CD4-positive, alpha-beta memory T cell (primary cell): ENCODE data around the gene FRMD6. TPM values are rescaled to one million over a fixed set of nuclear protein-coding genes. Genes with fewer than 3 reads are reported as not detected.
A peak's percentile ranks its signal among the peaks of the same experiment; 100 is the strongest.

ENCODE experiments used
- CTCF ChIA-PET: fragments of 350-600 bp; sonication (Branson Sonifier 250); formaldehyde crosslinking; loops from one replicate; lab custom pipeline; 2021; ENCODE audit warnings: inconsistent platforms; ENCODE audit not compliant: partially characterized antibody; lab: Charles Lee
- POLR2A ChIA-PET: fragments of 350-600 bp; sonication (Branson Sonifier 250); formaldehyde crosslinking; loops from one replicate; lab custom pipeline; 2021; ENCODE audit not compliant: partially characterized antibody; lab: Charles Lee
- DNase-seq, 5 donors: peaks; one replicate each; pipeline versions ENCODE4 v3.0.0 to v3.0.0-alpha.2; 2020 to 2022; ENCODE audit warnings: mixed read lengths in 1 of 5
- H3K27ac ChIP-seq: one replicate; pipeline ENCODE4 v1.7.0; 2013; ENCODE audit warnings: low read depth, low read length
- H3K27me3 ChIP-seq: 2 replicates; pipeline ENCODE4 v1.7.0; 2013; ENCODE audit warnings: mild to moderate bottlenecking, low read length, moderate library complexity; ENCODE audit not compliant: insufficient read depth
- H3K36me3 ChIP-seq: 2 replicates; pipeline ENCODE4 v1.7.0; 2013; ENCODE audit warnings: mild to moderate bottlenecking, low read length, moderate library complexity; ENCODE audit not compliant: insufficient read depth
- H3K4me1 ChIP-seq: 2 replicates; pipeline ENCODE4 v1.7.0; 2013; ENCODE audit warnings: mild to moderate bottlenecking, low read length, moderate library complexity; ENCODE audit not compliant: insufficient read depth
- H3K4me3 ChIP-seq, 2 donors: one replicate each; pipeline ENCODE4 v1.7.0; 2013; ENCODE audit warnings: low read length in 2 of 2, mild to moderate bottlenecking in 1 of 2
- H3K9me3 ChIP-seq, 2 donors: one replicate each; pipeline ENCODE4 v1.7.0; 2013; ENCODE audit warnings: low read length in 2 of 2, control low read depth in 1 of 2; ENCODE audit not compliant: control insufficient read depth in 1 of 2
- H3K27ac Mint-ChIP-seq, 7 donors: one replicate each; pipeline ENCODE4 v1.8.0; 2020 to 2021; ENCODE audit warnings: mixed read lengths in 7 of 7, mild to moderate bottlenecking in 6 of 7, inconsistent platforms in 3 of 7, moderate library complexity in 3 of 7
- H3K27me3 Mint-ChIP-seq, 2 donors: one replicate each; pipeline ENCODE4 v1.8.0; 2020 to 2021; ENCODE audit warnings: mixed read lengths in 2 of 2
- H3K36me3 Mint-ChIP-seq, 2 donors: one replicate each; pipeline ENCODE4 v1.8.0; 2020 to 2021; ENCODE audit warnings: mixed read lengths in 2 of 2, inconsistent platforms in 1 of 2, mild to moderate bottlenecking in 1 of 2
- H3K4me1 Mint-ChIP-seq, 4 donors: one replicate each; pipeline ENCODE4 v1.8.0; 2020 to 2021; ENCODE audit warnings: mixed read lengths in 4 of 4, mild to moderate bottlenecking in 1 of 4
- H3K4me3 Mint-ChIP-seq, 8 donors: one replicate each; pipeline ENCODE4 v1.8.0; 2020 to 2021; ENCODE audit warnings: mixed read lengths in 8 of 8, mild to moderate bottlenecking in 7 of 8, moderate library complexity in 6 of 8, inconsistent platforms in 3 of 8
- H3K9me3 Mint-ChIP-seq, 8 donors: one replicate each; pipeline ENCODE4 v1.8.0; 2020 to 2021; ENCODE audit warnings: mixed read lengths in 8 of 8, mild to moderate bottlenecking in 5 of 8, inconsistent platforms in 3 of 8, moderate library complexity in 1 of 8
- intact Hi-C: fragments of 100-400 bp; cut with micrococcal nuclease; formaldehyde crosslinking; loops from one replicate; pipeline ENCODE4 v1.15.1; 2023
- polyA plus RNA-seq, 2 donors: library from polyadenylated mRNA; unstranded; fragments of 300-500 nt; fragmentation: Illumina TruSeq; gene quantifications; one replicate each; pipeline ENCODE4 v1.2.3, GENCODE V29; 2021
- total RNA-seq, 2 experiments: library from RNA; stranded (reverse); gene quantifications; one replicate each; pipeline ENCODE4 v1.2.3, GENCODE V29; 2021

Gene FRMD6
- total and polyA plus RNA-seq, 4 experiments from 2014 or later = 0.62 to 0.81 (median 0.80) TPM; not detected in 1

DNA sequence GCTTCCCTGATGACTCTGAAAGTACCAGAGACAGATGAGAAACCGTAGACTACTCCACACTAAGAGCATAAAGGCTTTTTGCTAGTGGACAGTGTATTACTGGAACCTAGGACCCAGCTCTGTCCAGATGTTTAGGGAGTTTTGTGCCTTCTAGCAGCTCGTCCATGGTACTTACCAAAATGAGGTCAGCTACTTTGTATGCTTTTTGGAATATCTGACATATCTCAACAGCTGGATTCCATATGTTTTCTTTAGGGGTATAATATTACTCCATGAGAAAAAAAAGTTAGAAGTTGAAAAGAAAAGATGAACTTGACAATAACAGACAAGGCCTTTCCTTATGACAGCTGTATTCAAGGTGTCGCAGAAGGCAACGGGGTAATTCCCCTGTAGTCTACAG is 32.1 kb upstream of the FRMD6 start:
- ChIA-PET POLR2A (no interaction called here), CTCF (no interaction called here)
- DNase-seq = no peak

DNA sequence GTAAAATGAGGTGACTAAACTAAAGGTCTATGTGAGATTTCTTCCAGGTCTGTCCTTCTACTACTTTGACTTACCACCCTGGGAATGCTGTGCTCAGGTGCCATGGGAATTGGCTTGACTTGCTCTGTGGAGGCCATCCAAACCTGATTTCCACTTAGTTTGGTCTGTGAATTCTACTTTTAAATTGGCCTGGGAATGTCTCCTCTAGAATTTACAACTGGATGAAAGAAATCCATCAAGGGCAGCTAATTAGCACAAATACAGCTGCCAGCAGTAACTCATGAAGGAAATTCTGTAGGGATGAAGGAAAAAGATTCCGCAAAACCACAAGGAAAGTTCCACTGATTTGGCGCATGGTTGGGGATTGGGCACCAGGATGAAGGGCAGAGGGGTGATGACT is 31.7 kb upstream of the FRMD6 start:
- peaks cover 2 to 3% of the 10 kb centered on the region in 2 donors for H3K27me3 Mint-ChIP-seq
- no peak for DNase-seq
- H3K36me3 Mint-ChIP-seq = no peaks in the 10 kb centered on the region
- POLR2A ChIA-PET = no interaction called here
- H3K9me3 Mint-ChIP-seq = peaks cover 0 to 2% (median 0%) of the 10 kb centered on the region in 8 donors
- intact Hi-C loops = no loop called here
- peak overlapping the region in 1 of 7 donors; percentile 25 for H3K27ac Mint-ChIP-seq
- Histone ChIP-seq H3K27me3 (no peaks in the 10 kb centered on the region), H3K9me3 (no peaks in the 10 kb centered on the region), H3K4me3 (no peak overlapping the region), H3K36me3 (no peaks in the 10 kb centered on the region), H3K27ac (no peak overlapping the region), H3K4me1 (no peaks in the 10 kb centered on the region)
- CTCF ChIA-PET = no interaction called here
- no peak overlapping the region for H3K4me3 Mint-ChIP-seq
- H3K4me1 Mint-ChIP-seq = no peaks in the 10 kb centered on the region

More for the DNA sequence above, 32.1 kb upstream of the FRMD6 start:
- no peak overlapping the region for H3K27ac Mint-ChIP-seq
- H3K36me3 Mint-ChIP-seq = no peaks in the 10 kb centered on the region
- intact Hi-C loops = no loop called here
- no peak overlapping the region for H3K4me3 ChIP-seq
- H3K4me1 ChIP-seq = no peaks in the 10 kb centered on the region
- no peak overlapping the region for H3K27ac ChIP-seq
- H3K4me1 Mint-ChIP-seq = no peaks in the 10 kb centered on the region
- no peak overlapping the region for H3K4me3 Mint-ChIP-seq
- H3K27me3 ChIP-seq = no peaks in the 10 kb centered on the region
- H3K36me3 ChIP-seq = no peaks in the 10 kb centered on the region
- peaks cover 2 to 3% of the 10 kb centered on the region in 2 donors for H3K27me3 Mint-ChIP-seq
- peaks cover 0 to 2% (median 0%) of the 10 kb centered on the region in 8 donors for H3K9me3 Mint-ChIP-seq
- no peaks in the 10 kb centered on the region for H3K9me3 ChIP-seq

DNA sequence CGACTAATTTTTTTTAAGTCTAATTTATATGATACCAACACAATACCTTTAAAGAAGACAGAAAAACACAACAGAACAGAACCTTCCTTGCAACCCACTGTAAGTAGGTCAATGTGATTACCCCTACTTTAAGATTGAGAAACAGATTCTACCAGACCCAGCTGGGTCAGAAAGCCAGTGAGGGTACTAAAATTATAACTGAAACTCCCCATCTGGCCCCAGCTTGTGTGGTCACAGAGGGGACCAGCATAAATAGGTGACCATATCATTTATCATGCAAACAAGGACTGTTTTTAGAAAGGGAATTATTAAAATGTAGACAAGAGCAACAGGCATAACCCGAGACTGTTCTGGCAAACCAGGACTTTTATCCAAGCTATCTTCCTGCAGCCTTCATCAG is 30.1 kb upstream of the FRMD6 start:
- Histone ChIP-seq H3K4me3 (no peak overlapping the region), H3K36me3 (no peaks in the 10 kb centered on the region), H3K27ac (no peak overlapping the region), H3K27me3 (no peaks in the 10 kb centered on the region), H3K9me3 (no peaks in the 10 kb centered on the region), H3K4me1 (no peaks in the 10 kb centered on the region)
- no peak for DNase-seq
- H3K27ac Mint-ChIP-seq = no peak overlapping the region
- peaks cover 2 to 3% of the 10 kb centered on the region in 2 donors for H3K27me3 Mint-ChIP-seq
- intact Hi-C loops = no loop called here
- H3K36me3 Mint-ChIP-seq = no peaks in the 10 kb centered on the region
- CTCF ChIA-PET = no interaction called here
- no peak overlapping the region for H3K4me3 Mint-ChIP-seq
- peaks cover 0 to 2% (median 0%) of the 10 kb centered on the region in 8 donors for H3K9me3 Mint-ChIP-seq
- no peaks in the 10 kb centered on the region for H3K4me1 Mint-ChIP-seq
- POLR2A ChIA-PET = no interaction called here

DNA sequence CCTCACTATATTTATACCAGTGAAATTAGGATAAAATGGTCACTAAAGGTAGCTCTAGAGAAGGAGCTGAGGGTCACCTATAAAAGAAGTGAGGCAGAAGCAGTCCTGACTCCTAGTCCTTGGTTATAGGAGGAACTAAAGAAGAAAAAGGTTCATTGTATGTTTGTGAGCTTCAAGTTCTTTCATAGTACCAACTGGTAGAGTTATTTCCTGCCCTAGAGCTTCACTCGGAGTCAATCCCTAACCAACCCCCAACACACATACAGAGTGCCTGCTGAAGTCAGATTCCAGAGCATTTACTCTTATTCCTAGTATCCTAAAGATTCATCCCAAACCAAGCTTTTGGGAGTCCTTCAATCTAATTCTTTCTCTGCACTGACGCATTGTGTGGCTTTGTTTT is 29.3 kb upstream of the FRMD6 start:
- no peaks in the 10 kb centered on the region for H3K27me3 ChIP-seq
- intact Hi-C loops = no loop called here
- peaks cover 0 to 3% of the 10 kb centered on the region in 2 donors for H3K27me3 Mint-ChIP-seq
- no peaks in the 10 kb centered on the region for H3K36me3 ChIP-seq
- DNase-seq = no peak
- no peaks in the 10 kb centered on the region for H3K9me3 ChIP-seq
- no peaks in the 10 kb centered on the region for H3K9me3 Mint-ChIP-seq
- no peak overlapping the region for H3K27ac ChIP-seq
- peaks cover 0 to 3% (median 0%) of the 10 kb centered on the region in 4 donors for H3K4me1 Mint-ChIP-seq
- no peaks in the 10 kb centered on the region for H3K36me3 Mint-ChIP-seq
- ChIA-PET POLR2A (no interaction called here), CTCF (no interaction called here)
- H3K4me3 Mint-ChIP-seq = no peak overlapping the region
- no peaks in the 10 kb centered on the region for H3K4me1 ChIP-seq
- no peak overlapping the region for H3K4me3 ChIP-seq
- no peak overlapping the region for H3K27ac Mint-ChIP-seq

DNA sequence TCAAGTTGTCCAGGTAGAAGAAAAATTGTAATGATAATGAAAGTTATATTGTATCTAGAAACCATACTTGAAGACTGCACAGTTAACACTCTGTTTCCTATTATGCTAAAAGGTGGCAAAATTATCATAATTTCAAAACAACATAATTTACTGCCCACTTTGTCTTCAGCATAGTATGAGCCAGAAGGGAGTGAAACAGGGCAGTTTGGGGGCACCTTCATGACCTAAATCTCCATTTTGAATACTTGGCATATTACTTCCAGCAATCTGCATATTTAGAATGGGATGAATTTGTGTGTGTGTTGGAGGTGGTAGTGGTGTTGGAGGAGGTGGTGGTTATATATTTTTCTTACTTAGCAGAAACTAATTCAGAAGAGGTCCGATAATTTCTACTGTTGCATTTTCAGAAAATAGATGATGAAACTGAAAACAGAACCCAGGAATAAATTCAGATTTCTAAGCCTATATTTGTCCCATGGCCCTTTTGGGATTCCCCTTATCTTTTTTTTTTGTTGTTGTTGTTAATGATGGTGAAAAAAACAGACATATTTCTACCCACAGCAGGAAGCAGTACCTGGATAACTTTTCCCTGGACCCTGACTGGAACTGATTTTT is 26.6 kb upstream of the FRMD6 start:
- POLR2A ChIA-PET = no interaction called here
- H3K27ac ChIP-seq = no peak overlapping the region
- H3K9me3 ChIP-seq = no peaks in the 10 kb centered on the region
- Mint-ChIP-seq H3K4me1 (peaks cover 0 to 3% (median 0%) of the 10 kb centered on the region in 4 donors), H3K36me3 (no peaks in the 10 kb centered on the region), H3K27me3 (peaks cover 0 to 3% of the 10 kb centered on the region in 2 donors), H3K4me3 (no peak overlapping the region), H3K9me3 (peaks cover 0 to 2% (median 0%) of the 10 kb centered on the region in 8 donors), H3K27ac (no peak overlapping the region)
- no peak for DNase-seq
- intact Hi-C loops = no loop called here
- H3K4me1 ChIP-seq = no peaks in the 10 kb centered on the region
- H3K36me3 ChIP-seq = no peaks in the 10 kb centered on the region
- no peaks in the 10 kb centered on the region for H3K27me3 ChIP-seq
- CTCF ChIA-PET = no interaction called here
- H3K4me3 ChIP-seq = no peak overlapping the region

DNA sequence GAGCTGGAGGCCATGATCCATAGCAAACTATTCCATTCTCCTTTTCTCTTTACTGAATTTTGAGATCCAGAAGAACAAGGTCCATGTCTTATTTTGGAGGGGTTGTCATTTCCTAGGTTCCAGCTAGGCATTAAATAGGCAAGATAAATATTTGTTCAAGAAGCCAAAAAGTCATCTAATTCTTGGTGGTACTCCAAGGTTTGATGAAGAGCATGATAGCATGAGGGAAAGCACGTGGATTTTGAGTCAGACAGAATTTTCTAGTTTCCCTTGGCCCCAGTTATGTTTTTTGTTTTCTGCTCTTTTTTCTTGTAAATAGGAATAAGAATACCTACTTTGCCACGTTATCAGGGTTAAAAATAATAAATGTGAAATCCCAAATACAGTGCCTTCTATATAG is 25.5 kb upstream of the FRMD6 start:
- H3K4me3 ChIP-seq = no peak overlapping the region
- peaks cover 0 to 2% (median 0%) of the 10 kb centered on the region in 8 donors for H3K9me3 Mint-ChIP-seq
- ChIA-PET POLR2A (no interaction called here), CTCF (no interaction called here)
- H3K27me3 ChIP-seq = no peaks in the 10 kb centered on the region
- H3K4me1 Mint-ChIP-seq = peaks cover 0 to 3% (median 0%) of the 10 kb centered on the region in 4 donors
- H3K27me3 Mint-ChIP-seq = peaks cover 0 to 3% of the 10 kb centered on the region in 2 donors
- no peak for DNase-seq
- H3K36me3 ChIP-seq = no peaks in the 10 kb centered on the region
- H3K9me3 ChIP-seq = no peaks in the 10 kb centered on the region
- intact Hi-C loops = no loop called here
- no peaks in the 10 kb centered on the region for H3K4me1 ChIP-seq
- H3K27ac ChIP-seq = no peak overlapping the region
- H3K4me3 Mint-ChIP-seq = no peak overlapping the region
- no peak overlapping the region for H3K27ac Mint-ChIP-seq
- H3K36me3 Mint-ChIP-seq = no peaks in the 10 kb centered on the region

DNA sequence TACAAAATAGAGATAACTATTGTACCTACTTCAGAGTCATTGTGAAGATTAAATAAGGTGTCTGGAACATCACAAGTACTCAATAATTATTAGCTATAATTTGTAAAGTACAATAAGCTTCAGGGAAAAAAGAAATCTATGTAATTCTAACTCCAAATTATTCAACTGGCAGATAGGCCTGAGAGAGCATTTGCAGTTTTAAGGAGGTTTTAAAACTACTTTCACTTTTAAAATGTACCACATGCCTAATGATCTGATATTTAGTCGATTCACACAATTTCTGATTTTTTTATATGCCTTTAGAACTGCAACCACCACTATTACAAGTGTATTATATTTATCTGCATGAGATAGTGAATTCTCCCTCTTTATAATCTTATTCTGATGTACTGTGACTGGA is 24.9 kb upstream of the FRMD6 start:
- intact Hi-C loops = no loop called here
- no peak overlapping the region for H3K4me3 ChIP-seq
- no peak overlapping the region for H3K4me3 Mint-ChIP-seq
- H3K27me3 ChIP-seq = no peaks in the 10 kb centered on the region
- H3K4me1 Mint-ChIP-seq = peaks cover 0 to 3% (median 0%) of the 10 kb centered on the region in 4 donors
- H3K36me3 ChIP-seq = no peaks in the 10 kb centered on the region
- POLR2A ChIA-PET = no interaction called here
- H3K27me3 Mint-ChIP-seq = peaks cover 2 to 3% of the 10 kb centered on the region in 2 donors
- no peak overlapping the region for H3K27ac ChIP-seq
- H3K36me3 Mint-ChIP-seq = no peaks in the 10 kb centered on the region
- peaks cover 0 to 2% (median 0%) of the 10 kb centered on the region in 8 donors for H3K9me3 Mint-ChIP-seq
- no peaks in the 10 kb centered on the region for H3K4me1 ChIP-seq
- CTCF ChIA-PET = no interaction called here
- no peaks in the 10 kb centered on the region for H3K9me3 ChIP-seq
- H3K27ac Mint-ChIP-seq = no peak overlapping the region
- DNase-seq = no peak
